Endothelial cell of umbilical vein (primary cell): Measurements from ENCODE around the gene RHEX. TPM values are rescaled to one million over a fixed set of nuclear protein-coding genes. Genes with fewer than 3 reads are reported as not detected.
"Not testable (repeated sequence)": the region's sequence is repeated elsewhere in the genome, so short reads cannot be mapped to it uniquely, and the experiment has no call there.

ENCODE experiments used
- BruUV-seq: library from RNA; stranded (reverse); fragments of 400-500 nt; replicated peaks from 2 replicates; lab custom pipeline; 2021; lab: Mats Ljungman, UMichigan
- CTCF ChIA-PET: fragments of 300-600, 350-600 bp; sonication (Branson Sonifier 250); formaldehyde crosslinking; loops from one replicate; lab custom pipeline; 2021; ENCODE audit warnings: antibody characterized with exemption, inconsistent platforms; lab: Charles Lee
- POLR2A ChIA-PET: fragments of 300-600, 350-600 bp; sonication (Branson Sonifier 250); formaldehyde crosslinking; loops from one replicate; lab custom pipeline; 2021; ENCODE audit warnings: antibody characterized with exemption, inconsistent platforms; lab: Charles Lee
- DNase-seq: peaks from one replicate; pipeline ENCODE4 v3.0.0-alpha.2; 2011; ENCODE audit warnings: low read depth, low spot score
- FAIRE-seq: peaks from 2 replicates; lab custom pipeline; 2011; peaks lifted over from hg19 to GRCh38; lab: Jason Lieb, UNC
- H2AFZ ChIP-seq: 2 replicates; pipeline ENCODE4 v1.6.0; 2012; ENCODE audit warnings: low read depth, low read length, control low read depth, inconsistent platforms
- H3K27ac ChIP-seq: 2 replicates; pipeline ENCODE4 v1.5.1; 2011; ENCODE audit warnings: low read depth, mild to moderate bottlenecking, control low read depth, low read length, moderate library complexity; ENCODE audit not compliant: insufficient read depth
- H3K27me3 ChIP-seq, 2 experiments: 2 replicates each; pipeline versions ENCODE4 v1.6.0 to v1.6.1; 2011; ENCODE audit warnings: low read length in 2 of 2, mixed read lengths in 1 of 2; ENCODE audit not compliant: control insufficient read depth in 2 of 2, insufficient read depth in 2 of 2
- H3K36me3 ChIP-seq, 2 experiments: 2 replicates in 1 of 2; 3 replicates in 1 of 2; pipeline ENCODE4 v1.5.1; 2011; ENCODE audit warnings: low read length in 2 of 2, mild to moderate bottlenecking in 1 of 2, moderate library complexity in 1 of 2; ENCODE audit not compliant: control insufficient read depth in 2 of 2, insufficient read depth in 2 of 2; ENCODE audit errors: extremely low read depth in 1 of 2
- H3K4me1 ChIP-seq: 3 replicates; pipeline ENCODE4 v1.5.1; 2011; ENCODE audit warnings: mild to moderate bottlenecking, low read length; ENCODE audit not compliant: control insufficient read depth, insufficient read depth; ENCODE audit errors: extremely low read depth
- H3K4me2 ChIP-seq: 2 replicates; pipeline ENCODE4 v1.6.1; 2011; ENCODE audit warnings: low read length, control low read depth, mixed read lengths; ENCODE audit not compliant: insufficient read depth
- H3K4me3 ChIP-seq, 3 experiments: fragments of 200-600 bp in 1 of 3; sonication (generic), shearing (Covaris generic) in 1 of 3; replicated peaks in 1 of 3; 2 replicates each; pipeline ENCODE4 v1.5.1; 2011 to 2016; ENCODE audit warnings: control low read depth in 3 of 3, low read length in 3 of 3, mild to moderate bottlenecking in 2 of 3, inconsistent platforms in 1 of 3, low read depth in 1 of 3, moderate library complexity in 1 of 3; ENCODE audit not compliant: insufficient read depth in 1 of 3
- H3K79me2 ChIP-seq: 2 replicates; pipeline ENCODE4 v1.6.0; 2012; ENCODE audit warnings: low read length, inconsistent platforms; ENCODE audit not compliant: control insufficient read depth, insufficient read depth
- H3K9ac ChIP-seq: replicated peaks from 2 replicates; pipeline ENCODE3; 2011; ENCODE audit warnings: low read length, control low read depth; ENCODE audit not compliant: insufficient read depth; ENCODE audit errors: extremely low read depth
- H3K9me1 ChIP-seq: replicated peaks from 3 replicates; pipeline ENCODE4 v1.6.0; 2011; ENCODE audit warnings: mild to moderate bottlenecking, low read length; ENCODE audit not compliant: control insufficient read depth, insufficient read depth; ENCODE audit errors: extremely low read depth
- H3K9me3 ChIP-seq: replicated peaks from 2 replicates; pipeline ENCODE4 v1.5.1; 2012; ENCODE audit warnings: low read length, inconsistent platforms; ENCODE audit not compliant: control insufficient read depth, insufficient read depth
- H4K20me1 ChIP-seq: replicated peaks from 2 replicates; pipeline ENCODE3; 2011; ENCODE audit warnings: mild to moderate bottlenecking, low read length; ENCODE audit not compliant: control insufficient read depth, insufficient read depth; ENCODE audit errors: extremely low read depth
- EZH2 ChIP-seq: IDR thresholded peaks from 2 replicates; pipeline ENCODE4 v1.6.1; 2012; ENCODE audit warnings: borderline replicate concordance, low read depth, mild to moderate bottlenecking, moderate library complexity, low read length, inconsistent platforms; ENCODE audit not compliant: severe bottlenecking
- GATA2 ChIP-seq: IDR thresholded peaks from 2 replicates; pipeline ENCODE4 v1.7.0; 2011; ENCODE audit warnings: low read depth, mild to moderate bottlenecking, moderate library complexity, mixed read lengths, low read length; ENCODE audit not compliant: insufficient read length, insufficient read depth
- JUN ChIP-seq: IDR thresholded peaks from 2 replicates; pipeline ENCODE4 v1.6.1; 2011; ENCODE audit warnings: borderline replicate concordance, low read depth; ENCODE audit not compliant: insufficient read length, insufficient read depth
- MAX ChIP-seq: IDR thresholded peaks from 2 replicates; pipeline ENCODE4 v1.6.1; 2011; ENCODE audit not compliant: insufficient read depth, insufficient read length
- POLR2AphosphoS5 ChIP-seq: IDR thresholded peaks from 2 replicates; pipeline ENCODE4 v1.6.1; 2012; ENCODE audit warnings: low read depth, mild to moderate bottlenecking, control low read depth, low read length, moderate library complexity; ENCODE audit not compliant: insufficient read depth
- dilution Hi-C: fragments of 300-500 bp; cut with MboI; formaldehyde crosslinking; loops from one replicate; pipeline ENCODE4 v1.15.0; 2019; ENCODE audit warnings: low sequenced_read_pairs; ENCODE audit not compliant: extremely low pct_ligation_motif_present
- intact Hi-C: fragments of 100-400 bp; cut with micrococcal nuclease; formaldehyde crosslinking; loops from one replicate; pipeline ENCODE4 v1.10.0; 2022
- polyA plus RNA-seq, 4 experiments: library from polyadenylated mRNA; depleted of rRNA in 3 of 4; stranded (reverse) in 3 of 4; unstranded in 1 of 4; fragments of >200 nt; gene quantifications; 2 replicates each; pipeline versions ENCODE4 v1.2.1 to v1.2.3, GENCODE V29; 2011 to 2012; ENCODE audit warnings: missing spikeins in 1 of 4
- total RNA-seq: library from RNA; stranded (reverse); gene quantifications from 2 replicates; pipeline ENCODE4 v1.2.3, GENCODE V29; 2021

Gene RHEX
- total and polyA plus RNA-seq, 2 donors (not counting 3 experiments of a cell fraction or from before 2014, with no cell fraction given) = not detected

GRCh38 chr1:206049919-206050600 lies 2.9 kb upstream of the RHEX start:
- dilution Hi-C loops = no loop called here
- no peak for DNase-seq

GRCh38 chr1:206050655-206051235 lies 2.2 kb upstream of the RHEX start:
- FAIRE-seq = no peak
- no peak for TF ChIP-seq MAX
- TF ChIP-seq GATA2 = no peak
- no peak for TF ChIP-seq JUN
- TF ChIP-seq POLR2AphosphoS5 = no peak
- TF ChIP-seq EZH2 = no peak
- peaks cover 0 to 5% of the 10 kb centered on the region in 2 experiments for H3K27me3 ChIP-seq
- H3K4me3 ChIP-seq = no peak overlapping the region
- CTCF ChIA-PET = no interaction called here
- no peak for DNase-seq
- H3K4me1 ChIP-seq = no peaks in the 10 kb centered on the region
- H3K27ac ChIP-seq = no peak overlapping the region
- no peaks in the 10 kb centered on the region for H3K36me3 ChIP-seq
- no TSS peak for BruUV-seq
- H4K20me1 ChIP-seq = no peaks in the 10 kb centered on the region
- H3K9me3 ChIP-seq = no peaks in the 10 kb centered on the region
- no peak overlapping the region for H3K4me2 ChIP-seq
- no peaks in the 10 kb centered on the region for H3K9me1 ChIP-seq
- dilution Hi-C loops (no loop called here), intact Hi-C loops (no loop called here)
- no peak overlapping the region for H3K9ac ChIP-seq
- POLR2A ChIA-PET = no interaction called here
- H3K79me2 ChIP-seq = no peaks in the 10 kb centered on the region
- H2AFZ ChIP-seq = no peak overlapping the region

More at GRCh38 chr1:206049919-206050600, 2.9 kb upstream of the RHEX start:
- Histone ChIP-seq H3K79me2 (no peaks in the 10 kb centered on the region), H2AFZ (no peak overlapping the region), H3K4me1 (no peaks in the 10 kb centered on the region), H3K9me3 (no peaks in the 10 kb centered on the region), H3K4me2 (no peak overlapping the region), H3K36me3 (no peaks in the 10 kb centered on the region), H3K27ac (no peak overlapping the region), H3K9ac (no peak overlapping the region), H4K20me1 (no peaks in the 10 kb centered on the region), H3K27me3 (peaks cover 0 to 5% of the 10 kb centered on the region in 2 experiments), H3K4me3 (no peak overlapping the region), H3K9me1 (no peaks in the 10 kb centered on the region)
- FAIRE-seq = no peak
- CTCF ChIA-PET = no interaction called here
- TF ChIP-seq EZH2 (no peak), POLR2AphosphoS5 (no peak), JUN (no peak), MAX (no peak)
- no TSS peak for BruUV-seq
- intact Hi-C loops = no loop called here
- POLR2A ChIA-PET = no interaction called here

GRCh38 chr1:206052231-206052865 lies 625 bp upstream of the RHEX start:
- BruUV-seq, H3K9me3 ChIP-seq, H3K27ac ChIP-seq, H3K79me2 ChIP-seq, FAIRE-seq, intact Hi-C loops, H4K20me1 ChIP-seq, DNase-seq, dilution Hi-C loops, H3K4me3 ChIP-seq, H3K4me1 ChIP-seq, H3K36me3 ChIP-seq, H2AFZ ChIP-seq, POLR2A ChIA-PET, H3K27me3 ChIP-seq, H3K9ac ChIP-seq, H3K9me1 ChIP-seq, H3K4me2 ChIP-seq: not testable (repeated sequence)
- CTCF ChIA-PET = interaction anchor here (1.0 kb wide), 1 partner anchor 9 kb away, joined by 3 read pairs; no protein-coding TSS in a partner anchor
